B cell (primary cell): ENCODE data around the gene TRABD2A. TPM values are rescaled to one million over a fixed set of nuclear protein-coding genes. Genes with fewer than 3 reads are reported as not detected.

Experiments used
- ATAC-seq: fragments of 200-7000 bp; cut with Tn5 transposase; one replicate; pipeline ENCODE4 v1.10.0; 2021; ENCODE audit warnings: low read depth, mild to moderate bottlenecking, moderate number of reproducible peaks, moderate library complexity
- CTCF ChIA-PET: fragments of 350-600 bp; sonication (Branson Sonifier 250); formaldehyde crosslinking; loops from one replicate; lab custom pipeline; 2021; ENCODE audit warnings: antibody characterized with exemption, inconsistent platforms; lab: Charles Lee
- POLR2A ChIA-PET: fragments of 350-600 bp; sonication (Branson Sonifier 250); formaldehyde crosslinking; loops from one replicate; lab custom pipeline; 2021; ENCODE audit warnings: antibody characterized with exemption; lab: Charles Lee
- DNase-seq: peaks from one replicate; pipeline ENCODE4 v3.0.0; 2013
- H2AFZ ChIP-seq: 2 replicates; pipeline ENCODE4 v1.6.1; 2012; ENCODE audit warnings: mild to moderate bottlenecking, low read depth, low read length; ENCODE audit not compliant: insufficient read depth, poor library complexity, severe bottlenecking
- H3K27ac ChIP-seq, 2 donors: 1 replicate in 1 of 2; 2 replicates in 1 of 2; pipeline ENCODE4 v1.5.1; 2012 to 2013; ENCODE audit warnings: low read length in 2 of 2, mild to moderate bottlenecking in 2 of 2, moderate library complexity in 1 of 2
- H3K27me3 ChIP-seq, 4 experiments: fragments of 200-600 bp in 1 of 4; sonication (generic) in 1 of 4; replicated peaks in 1 of 4; 1 replicate in 2 of 4; 2 replicates in 2 of 4; pipeline versions ENCODE4 v1.6.1 to v1.7.0; 2013 to 2016; ENCODE audit warnings: low read length in 3 of 4, mild to moderate bottlenecking in 2 of 4, mixed read lengths in 1 of 4, moderate library complexity in 1 of 4; ENCODE audit not compliant: insufficient read depth in 4 of 4, control insufficient read depth in 3 of 4; ENCODE audit errors: control extremely low read depth in 1 of 4
- H3K36me3 ChIP-seq, 2 experiments: replicated peaks in 1 of 2; 1 replicate in 1 of 2; 2 replicates in 1 of 2; pipeline versions ENCODE4 v1.6.1 to v1.7.1; 2013; ENCODE audit warnings: low read length in 1 of 2; ENCODE audit not compliant: insufficient read depth in 2 of 2, control insufficient read depth in 1 of 2; ENCODE audit errors: control extremely low read depth in 1 of 2, extremely low read depth in 1 of 2
- H3K4me1 ChIP-seq, 2 donors: fragments of 200-600 bp in 1 of 2; sonication (generic) in 1 of 2; 1 replicate in 1 of 2; 2 replicates in 1 of 2; pipeline versions ENCODE4 v1.5.1 to v1.6.1; 2013 to 2017; ENCODE audit warnings: low read length in 2 of 2; ENCODE audit not compliant: control insufficient read depth in 2 of 2, insufficient read depth in 2 of 2
- H3K4me2 ChIP-seq: replicated peaks from 2 replicates; pipeline ENCODE3; 2012; ENCODE audit warnings: mild to moderate bottlenecking, low read depth, low read length; ENCODE audit not compliant: poor library complexity, severe bottlenecking
- H3K4me3 ChIP-seq, 5 experiments: fragments of 200-600 bp in 1 of 5; sonication (generic) in 1 of 5; 1 replicate in 3 of 5; 2 replicates in 2 of 5; pipeline versions ENCODE4 v1.5.1 to v1.7.0; 2011 to 2016; ENCODE audit warnings: low read length in 4 of 5, mild to moderate bottlenecking in 4 of 5, low read depth in 2 of 5, control low read depth in 1 of 5, moderate library complexity in 1 of 5; ENCODE audit not compliant: insufficient read depth in 1 of 5; ENCODE audit errors: control extremely low read depth in 1 of 5, extremely low read depth in 1 of 5
- H3K79me2 ChIP-seq: fragments of 200-600 bp; sonication (generic); one replicate; pipeline ENCODE4 v1.6.0; 2016; ENCODE audit warnings: low read length; ENCODE audit not compliant: control insufficient read depth, insufficient read depth
- H3K9ac ChIP-seq: fragments of 200-600 bp; sonication (generic); 2 replicates; pipeline ENCODE4 v1.6.1; 2017; ENCODE audit warnings: mild to moderate bottlenecking, low read length, moderate library complexity
- H3K9me3 ChIP-seq, 3 donors: one replicate each; pipeline versions ENCODE4 v1.6.1 to v1.7.1; 2013; ENCODE audit warnings: low read length in 2 of 3; ENCODE audit not compliant: control insufficient read depth in 2 of 3, insufficient read depth in 1 of 3; ENCODE audit errors: control extremely low read depth in 1 of 3
- H4K20me1 ChIP-seq: 2 replicates; pipeline ENCODE4 v1.6.0; 2012; ENCODE audit warnings: mild to moderate bottlenecking, low read length; ENCODE audit not compliant: insufficient read depth, control insufficient read depth, poor library complexity, severe bottlenecking
- H3K27ac Mint-ChIP-seq: one replicate; pipeline ENCODE4 v1.8.0; 2021; ENCODE audit warnings: mixed read lengths
- H3K27me3 Mint-ChIP-seq: one replicate; pipeline ENCODE4 v1.8.0; 2021; ENCODE audit warnings: mixed read lengths
- H3K4me1 Mint-ChIP-seq: one replicate; pipeline ENCODE4 v1.8.0; 2021; ENCODE audit warnings: mixed read lengths
- H3K4me3 Mint-ChIP-seq: one replicate; pipeline ENCODE4 v1.8.0; 2021; ENCODE audit warnings: mixed read lengths
- H3K9me3 Mint-ChIP-seq: one replicate; pipeline ENCODE4 v1.8.0; 2022; ENCODE audit warnings: mixed read lengths; ENCODE audit not compliant: insufficient read depth
- EZH2 ChIP-seq: IDR thresholded peaks from 2 replicates; pipeline ENCODE4 v1.6.1; 2012; ENCODE audit warnings: borderline replicate concordance, low read depth, mild to moderate bottlenecking, moderate library complexity, low read length; ENCODE audit not compliant: insufficient read depth, poor library complexity, severe bottlenecking
- WGBS: methylation state at CpG from one replicate; pipeline ENCODE4 v1.1.5; 2013; ENCODE audit warnings: missing lambda C conversion rate; ENCODE audit not compliant: insufficient coverage; 5-methylcytosine and 5-hydroxymethylcytosine counted together
- intact Hi-C: fragments of 100-400 bp; cut with micrococcal nuclease; formaldehyde crosslinking; loops from one replicate; pipeline ENCODE4 v1.10.0; 2022
- polyA plus RNA-seq: library from polyadenylated mRNA; depleted of rRNA; stranded (reverse); fragments of >200 nt; gene quantifications from 2 replicates; pipeline ENCODE4 v1.2.3, GENCODE V29; 2012
- total RNA-seq, 2 donors: library from RNA; stranded (reverse); fragments of 120-200 nt in 1 of 2; gene quantifications; 1 replicate in 1 of 2; 2 replicates in 1 of 2; pipeline versions ENCODE4 v1.2.3 to v1.2.4, GENCODE V29; 2013 to 2022
- TF ChIP-seq, protein P1 (sequence below): fragments of 200-600 bp; IDR thresholded peaks from one replicate; pipeline ENCODE4 v1.8.0; 2022; ENCODE audit warnings: antibody characterized with exemption, mild to moderate bottlenecking

Gene TRABD2A
- total and polyA plus RNA-seq, 2 donors (not counting 1 experiment from before 2014, with no cell fraction given) = 10.1 to 11.3 TPM

DNA sequence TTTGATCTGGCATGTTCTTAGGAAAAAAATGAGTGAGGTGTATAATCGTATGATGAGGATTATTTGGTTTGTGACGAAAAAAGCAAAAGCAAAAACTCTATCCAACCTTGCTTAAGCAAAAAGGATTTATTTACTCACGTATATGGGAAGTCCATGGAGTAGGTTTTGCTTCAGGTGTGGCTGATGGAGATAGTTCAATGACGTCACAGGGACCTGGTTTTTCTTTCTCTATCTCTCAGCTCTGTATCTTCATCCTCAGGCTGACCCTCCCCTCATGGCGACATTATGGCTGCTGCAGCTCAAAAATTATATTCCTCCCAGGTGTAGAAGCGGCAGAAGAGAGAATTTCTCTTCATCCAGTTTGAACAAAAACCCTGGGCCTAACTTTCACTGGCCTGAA is 33.5 kb upstream of the TRABD2A start:
- Mint-ChIP-seq H3K4me3 (no peak overlapping the region), H3K27ac (no peak overlapping the region), H3K9me3 (peaks cover 7% of the 10 kb centered on the region), H3K4me1 (peaks cover 29% of the 10 kb centered on the region), H3K27me3 (no peaks in the 10 kb centered on the region)
- ChIA-PET CTCF (interaction anchor here (1.0 to 3.0 kb wide), 3 partner anchors 12 to 103 kb away, joined by 4 to 13 read pairs (median 6); no protein-coding TSS in a partner anchor), POLR2A (no interaction called here)
- no peak overlapping the region for H3K27ac ChIP-seq
- H3K27me3 ChIP-seq = no peaks in the 10 kb centered on the region
- no peak for TF ChIP-seq EZH2
- TF ChIP-seq, protein P1, sequence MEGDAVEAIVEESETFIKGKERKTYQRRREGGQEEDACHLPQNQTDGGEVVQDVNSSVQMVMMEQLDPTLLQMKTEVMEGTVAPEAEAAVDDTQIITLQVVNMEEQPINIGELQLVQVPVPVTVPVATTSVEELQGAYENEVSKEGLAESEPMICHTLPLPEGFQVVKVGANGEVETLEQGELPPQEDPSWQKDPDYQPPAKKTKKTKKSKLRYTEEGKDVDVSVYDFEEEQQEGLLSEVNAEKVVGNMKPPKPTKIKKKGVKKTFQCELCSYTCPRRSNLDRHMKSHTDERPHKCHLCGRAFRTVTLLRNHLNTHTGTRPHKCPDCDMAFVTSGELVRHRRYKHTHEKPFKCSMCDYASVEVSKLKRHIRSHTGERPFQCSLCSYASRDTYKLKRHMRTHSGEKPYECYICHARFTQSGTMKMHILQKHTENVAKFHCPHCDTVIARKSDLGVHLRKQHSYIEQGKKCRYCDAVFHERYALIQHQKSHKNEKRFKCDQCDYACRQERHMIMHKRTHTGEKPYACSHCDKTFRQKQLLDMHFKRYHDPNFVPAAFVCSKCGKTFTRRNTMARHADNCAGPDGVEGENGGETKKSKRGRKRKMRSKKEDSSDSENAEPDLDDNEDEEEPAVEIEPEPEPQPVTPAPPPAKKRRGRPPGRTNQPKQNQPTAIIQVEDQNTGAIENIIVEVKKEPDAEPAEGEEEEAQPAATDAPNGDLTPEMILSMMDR = no peak
- ATAC-seq (no peak), DNase-seq (no peak)
- WGBS = 100% methylated on average over 1 of the region's 6 CpGs
- no peaks in the 10 kb centered on the region for H4K20me1 ChIP-seq
- H3K36me3 ChIP-seq = no peaks in the 10 kb centered on the region
- H3K79me2 ChIP-seq = peaks cover 20% of the 10 kb centered on the region
- peaks cover 25 to 28% of the 10 kb centered on the region in 2 donors for H3K4me1 ChIP-seq
- H2AFZ ChIP-seq = no peak overlapping the region
- no peak overlapping the region for H3K4me3 ChIP-seq
- H3K9me3 ChIP-seq = peaks cover 0 to 4% (median 0%) of the 10 kb centered on the region in 3 donors
- intact Hi-C loops = no loop called here
- no peak overlapping the region for H3K9ac ChIP-seq
- H3K4me2 ChIP-seq = no peak overlapping the region

DNA sequence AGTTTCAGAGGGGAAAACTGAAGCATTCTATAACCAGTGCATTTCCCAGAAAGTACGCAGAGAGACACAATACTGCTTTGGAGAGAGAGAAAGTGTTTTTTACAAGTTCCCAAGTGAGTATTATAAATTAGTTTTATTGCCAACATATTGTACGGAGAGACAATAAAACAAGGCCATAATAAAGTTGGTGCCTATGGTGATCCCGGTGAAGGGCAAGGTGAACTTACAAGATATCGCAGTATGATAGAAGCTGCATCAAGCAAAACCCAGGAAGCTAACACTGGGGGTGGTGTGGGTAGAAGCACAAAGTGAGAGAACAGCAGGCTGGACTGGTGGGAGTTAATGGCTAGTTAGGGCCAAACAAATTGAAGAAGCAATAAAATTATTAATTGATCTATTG is 32.1 kb upstream of the TRABD2A start:
- Mint-ChIP-seq H3K9me3 (peaks cover 10% of the 10 kb centered on the region), H3K27me3 (no peaks in the 10 kb centered on the region), H3K4me3 (no peak overlapping the region), H3K4me1 (peaks cover 33% of the 10 kb centered on the region), H3K27ac (no peak overlapping the region)
- Histone ChIP-seq H3K4me1 (peaks cover 25 to 28% of the 10 kb centered on the region in 2 donors), H4K20me1 (no peaks in the 10 kb centered on the region), H2AFZ (no peak overlapping the region), H3K27ac (no peak overlapping the region), H3K4me2 (no peak overlapping the region), H3K9ac (no peak overlapping the region), H3K9me3 (peaks cover 0 to 7% (median 0%) of the 10 kb centered on the region in 3 donors), H3K36me3 (no peaks in the 10 kb centered on the region), H3K27me3 (no peaks in the 10 kb centered on the region), H3K79me2 (peaks cover 19% of the 10 kb centered on the region), H3K4me3 (no peak overlapping the region)
- 97% methylated on average over 3 of the region's 4 CpGs for whole genome bisulfite sequencing
- ATAC-seq (no peak), DNase-seq (no peak)
- TF ChIP-seq, protein P1 = no peak
- no peak for TF ChIP-seq EZH2
- intact Hi-C loops = no loop called here
- POLR2A ChIA-PET = no interaction called here
- CTCF ChIA-PET = interaction anchor here (0.9 to 3.0 kb wide), 3 partner anchors 13 to 30 kb away, joined by 3 to 13 read pairs (median 4); no protein-coding TSS in a partner anchor
